Breast epithelium (tissue), 4 donors: ENCODE results near the gene MCRIP2. TPM values are rescaled to one million over a fixed set of nuclear protein-coding genes. Genes with fewer than 3 reads are reported as not detected.

Experiments
- DNase-seq, 2 donors: peaks; one replicate each; pipeline ENCODE4 v3.0.0-alpha.2; 2019; ENCODE audit warnings: low spot score in 2 of 2
- H3K27ac ChIP-seq, 2 donors: fragments of 200-600 bp; sonication (generic) in 1 of 2; one replicate each; pipeline ENCODE4 v1.5.1; 2016 to 2019; ENCODE audit warnings: mild to moderate bottlenecking in 1 of 2
- H3K27me3 ChIP-seq, 2 donors: fragments of 200-600 bp; sonication (generic) in 1 of 2; one replicate each; pipeline versions ENCODE4 v1.5.1 to v1.6.0; 2017 to 2019; ENCODE audit warnings: control low read depth in 1 of 2, mild to moderate bottlenecking in 1 of 2
- H3K36me3 ChIP-seq: fragments of 200-600 bp; one replicate; pipeline ENCODE4 v1.5.1; 2019
- H3K4me1 ChIP-seq, 2 donors: fragments of 200-600 bp; sonication (generic); one replicate each; pipeline ENCODE4 v1.5.1; 2016 to 2019; ENCODE audit warnings: control low read depth in 1 of 2
- H3K4me3 ChIP-seq, 3 donors: fragments of 200-600 bp; sonication (generic); 1 replicate in 2 of 3; 2 replicates in 1 of 3; pipeline ENCODE4 v1.5.1; 2016 to 2019; ENCODE audit warnings: mild to moderate bottlenecking in 3 of 3, moderate library complexity in 2 of 3
- H3K9me3 ChIP-seq, 2 donors: fragments of 200-600 bp; sonication (generic) in 1 of 2; one replicate each; pipeline ENCODE4 v1.5.1; 2016 to 2019; ENCODE audit warnings: control low read depth in 1 of 2
- POLR2A ChIP-seq: fragments of 450-650 bp; IDR thresholded peaks from one replicate; pipeline ENCODE4 v1.6.1; 2016; ENCODE audit warnings: antibody characterized with exemption, mild to moderate bottlenecking, moderate library complexity
- POLR2AphosphoS5 ChIP-seq, 3 donors: sonication (generic); formaldehyde crosslinking; IDR thresholded peaks; one replicate each; pipeline ENCODE4 v1.6.1; 2017; ENCODE audit warnings: antibody characterized with exemption in 3 of 3
- intact Hi-C: fragments of 100-400 bp; cut with DNase I; formaldehyde crosslinking; loops from one replicate; pipeline ENCODE4 v1.15.1; 2023; ENCODE audit warnings: low total_unique reads
- total RNA-seq, 3 donors: library from RNA; depleted of rRNA; stranded (reverse); fragments of >200 nt; gene quantifications; one replicate each; pipeline ENCODE4 v1.1.0, GENCODE V29; 2016
- TF ChIP-seq, protein P1 (sequence below), 3 donors: fragments of 450-650 bp; IDR thresholded peaks; one replicate each; pipeline ENCODE4 v1.5.1; 2016 to 2017; ENCODE audit warnings: antibody characterized with exemption in 3 of 3, mild to moderate bottlenecking in 3 of 3, moderate library complexity in 3 of 3

The MCRIP2 gene
- total RNA-seq, 3 donors from 2014 or later: 26.8 to 39.7 (median 34.9) TPM

DNA sequence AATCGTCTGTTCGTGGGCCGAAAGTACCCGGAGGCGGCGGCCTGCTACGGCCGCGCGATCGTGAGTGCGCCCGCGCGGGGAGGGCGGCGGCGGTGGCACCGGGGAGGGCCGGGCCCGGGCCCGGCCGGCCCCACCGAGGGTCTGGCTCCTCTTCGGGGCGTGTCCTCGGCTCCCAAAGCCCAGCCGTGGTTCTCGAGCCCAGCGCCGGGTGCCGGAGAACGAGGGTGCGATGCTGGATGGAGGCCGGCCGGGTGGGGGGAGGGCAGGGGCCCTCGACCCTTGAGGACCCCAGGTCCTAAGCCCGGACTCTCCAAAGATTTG lies 39.0 kb downstream of the MCRIP2 start:
- intact Hi-C loops: no loop called here
- Histone ChIP-seq H3K27ac (peak overlapping the region; percentile 80 to 96), H3K4me1 (peaks cover 17 to 41% of the 10 kb centered on the region in 2 donors), H3K36me3 (no peaks in the 10 kb centered on the region), H3K27me3 (no peaks in the 10 kb centered on the region), H3K4me3 (peak overlapping the region; percentile 72 to 90 (median 86)), H3K9me3 (no peaks in the 10 kb centered on the region)
- no peak for DNase-seq
- no peak for TF ChIP-seq POLR2A
- TF ChIP-seq, protein P1, sequence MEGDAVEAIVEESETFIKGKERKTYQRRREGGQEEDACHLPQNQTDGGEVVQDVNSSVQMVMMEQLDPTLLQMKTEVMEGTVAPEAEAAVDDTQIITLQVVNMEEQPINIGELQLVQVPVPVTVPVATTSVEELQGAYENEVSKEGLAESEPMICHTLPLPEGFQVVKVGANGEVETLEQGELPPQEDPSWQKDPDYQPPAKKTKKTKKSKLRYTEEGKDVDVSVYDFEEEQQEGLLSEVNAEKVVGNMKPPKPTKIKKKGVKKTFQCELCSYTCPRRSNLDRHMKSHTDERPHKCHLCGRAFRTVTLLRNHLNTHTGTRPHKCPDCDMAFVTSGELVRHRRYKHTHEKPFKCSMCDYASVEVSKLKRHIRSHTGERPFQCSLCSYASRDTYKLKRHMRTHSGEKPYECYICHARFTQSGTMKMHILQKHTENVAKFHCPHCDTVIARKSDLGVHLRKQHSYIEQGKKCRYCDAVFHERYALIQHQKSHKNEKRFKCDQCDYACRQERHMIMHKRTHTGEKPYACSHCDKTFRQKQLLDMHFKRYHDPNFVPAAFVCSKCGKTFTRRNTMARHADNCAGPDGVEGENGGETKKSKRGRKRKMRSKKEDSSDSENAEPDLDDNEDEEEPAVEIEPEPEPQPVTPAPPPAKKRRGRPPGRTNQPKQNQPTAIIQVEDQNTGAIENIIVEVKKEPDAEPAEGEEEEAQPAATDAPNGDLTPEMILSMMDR (IDR thresholded peaks at IDR 0.05): no peak
- TF ChIP-seq POLR2AphosphoS5 (IDR thresholded peaks at IDR 0.05): no peak

DNA sequence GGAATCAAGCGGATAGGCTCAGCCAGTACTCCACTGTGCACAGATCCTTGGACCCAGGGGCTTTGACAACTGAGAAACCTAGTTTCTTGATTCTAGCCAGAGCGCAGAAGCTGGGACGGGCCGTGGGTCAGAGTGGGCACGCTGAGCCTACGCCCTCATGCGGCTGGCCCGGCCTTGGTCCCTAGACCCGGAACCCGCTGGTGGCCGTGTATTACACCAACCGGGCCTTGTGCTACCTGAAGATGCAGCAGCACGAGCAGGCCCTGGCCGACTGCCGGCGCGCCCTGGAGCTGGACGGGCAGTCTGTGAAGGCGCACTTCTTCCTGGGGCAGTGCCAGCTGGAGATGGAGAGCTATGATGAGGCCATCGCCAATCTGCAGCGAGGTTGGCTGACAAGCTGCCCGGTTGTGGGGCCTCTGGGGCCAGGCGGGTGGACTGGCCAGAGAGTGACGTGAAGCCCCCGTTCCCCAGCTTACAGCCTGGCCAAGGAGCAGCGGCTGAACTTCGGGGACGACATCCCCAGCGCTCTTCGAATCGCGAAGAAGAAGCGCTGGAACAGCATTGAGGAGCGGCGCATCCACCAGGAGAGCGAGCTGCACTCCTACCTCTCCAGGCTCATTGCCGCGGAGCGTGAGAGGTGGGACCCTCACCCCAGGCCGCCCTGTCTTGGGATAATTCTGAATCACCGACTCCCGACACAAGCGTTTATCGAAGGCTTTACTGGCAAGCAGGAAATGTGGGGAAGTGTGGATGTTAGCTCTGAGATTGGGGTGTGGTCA lies 39.5 kb downstream of the MCRIP2 start:
- Histone ChIP-seq H3K4me3 (peak overlapping the region; percentile 72 to 90 (median 86)), H3K27ac (peak overlapping the region; percentile 80 to 96), H3K27me3 (no peaks in the 10 kb centered on the region), H3K9me3 (no peaks in the 10 kb centered on the region), H3K4me1 (peaks cover 17 to 41% of the 10 kb centered on the region in 2 donors), H3K36me3 (no peaks in the 10 kb centered on the region)
- TF ChIP-seq POLR2AphosphoS5 (IDR thresholded peaks at IDR 0.05) (no peak), POLR2A (no peak)
- TF ChIP-seq, protein P1 (IDR thresholded peaks at IDR 0.05): no peak
- intact Hi-C loops: no loop called here
- no peak for DNase-seq

DNA sequence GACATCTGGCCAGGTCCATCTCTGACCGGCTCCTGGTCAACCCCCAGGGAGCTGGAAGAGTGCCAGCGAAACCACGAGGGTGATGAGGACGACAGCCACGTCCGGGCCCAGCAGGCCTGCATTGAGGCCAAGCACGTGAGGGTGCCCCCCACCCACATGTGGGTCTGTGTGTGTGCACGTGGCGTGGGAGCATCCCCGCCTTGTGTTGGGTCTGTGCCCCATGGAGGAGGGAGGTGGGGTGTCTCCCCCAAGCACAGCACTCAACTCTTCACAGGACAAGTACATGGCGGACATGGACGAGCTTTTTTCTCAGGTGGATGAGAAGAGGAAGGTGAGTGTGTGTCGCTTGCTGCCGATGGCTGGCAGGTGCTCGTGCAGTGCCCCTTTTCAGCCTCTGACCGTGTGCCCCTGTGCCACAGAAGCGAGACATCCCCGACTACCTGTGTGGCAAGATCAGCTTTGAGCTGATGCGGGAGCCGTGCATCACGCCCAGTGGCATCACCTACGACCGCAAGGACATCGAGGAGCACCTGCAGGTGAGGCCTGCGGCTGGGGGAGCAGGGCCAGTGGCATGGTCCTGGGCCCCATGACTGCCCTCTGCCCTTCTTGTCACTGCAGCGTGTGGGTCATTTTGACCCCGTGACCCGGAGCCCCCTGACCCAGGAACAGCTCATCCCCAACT lies 40.3 kb downstream of the MCRIP2 start:
- Histone ChIP-seq H3K4me1 (peaks cover 17 to 41% of the 10 kb centered on the region in 2 donors), H3K4me3 (peak overlapping the region in 2 of 3 donors; percentile 86 to 90), H3K36me3 (no peaks in the 10 kb centered on the region), H3K27ac (peak overlapping the region in 1 of 2 donors; percentile 12), H3K9me3 (no peaks in the 10 kb centered on the region), H3K27me3 (no peaks in the 10 kb centered on the region)
- no peak for DNase-seq
- intact Hi-C loops: no loop called here
- TF ChIP-seq, protein P1 (IDR thresholded peaks at IDR 0.05): no peak
- TF ChIP-seq POLR2AphosphoS5 (IDR thresholded peaks at IDR 0.05): no peak
- TF ChIP-seq POLR2A: no peak

DNA sequence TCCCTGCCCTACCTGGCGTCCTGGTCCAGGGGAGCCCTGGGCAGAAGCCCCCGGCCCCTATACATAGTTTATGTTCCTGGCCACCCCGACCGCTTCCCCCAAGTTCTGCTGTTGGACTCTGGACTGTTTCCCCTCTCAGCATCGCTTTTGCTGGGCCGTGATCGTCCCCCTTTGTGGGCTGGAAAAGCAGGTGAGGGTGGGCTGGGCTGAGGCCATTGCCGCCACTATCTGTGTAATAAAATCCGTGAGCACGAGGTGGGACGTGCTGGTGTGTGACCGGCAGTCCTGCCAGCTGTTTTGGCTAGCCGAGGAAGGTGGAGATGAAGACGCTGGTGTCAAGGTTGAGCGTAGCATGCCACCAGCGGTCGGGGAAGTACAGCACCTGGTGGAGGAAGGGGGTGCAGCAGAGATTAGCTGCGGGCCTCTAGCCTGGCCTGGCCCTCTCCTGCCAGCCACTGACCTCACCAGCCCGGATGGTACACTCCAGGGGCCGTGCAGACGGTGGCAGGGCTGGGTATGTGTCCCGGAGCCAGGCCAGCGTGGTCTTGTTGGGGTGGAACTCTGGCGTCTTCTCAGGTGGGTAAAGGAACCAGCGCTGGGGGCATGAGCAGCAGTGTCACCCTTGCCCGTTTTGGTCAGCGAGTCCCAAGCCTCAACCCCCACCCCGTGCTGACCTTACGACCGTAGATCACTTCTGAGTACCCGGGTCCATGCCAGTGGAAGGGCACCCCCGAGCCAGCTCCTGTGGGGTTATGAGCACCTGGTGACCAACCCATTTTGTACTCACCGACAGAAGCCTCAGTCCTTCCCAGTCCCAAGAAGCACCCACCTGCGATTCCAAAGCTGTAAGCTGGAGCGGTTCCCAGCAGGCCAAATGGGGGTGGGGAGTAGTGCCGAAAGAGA lies 41.1 kb downstream of the MCRIP2 start:
- no peak for DNase-seq
- Histone ChIP-seq H3K4me3 (peak overlapping the region in 2 of 3 donors; percentile 76 to 90), H3K36me3 (no peaks in the 10 kb centered on the region), H3K27ac (no peak overlapping the region), H3K27me3 (no peaks in the 10 kb centered on the region), H3K4me1 (peaks cover 17 to 37% of the 10 kb centered on the region in 2 donors), H3K9me3 (no peaks in the 10 kb centered on the region)
- intact Hi-C loops: no loop called here
- TF ChIP-seq POLR2A: no peak
- TF ChIP-seq, protein P1 (IDR thresholded peaks at IDR 0.05): no peak
- no peak for TF ChIP-seq POLR2AphosphoS5 (IDR thresholded peaks at IDR 0.05)
